ENCODE data around the gene EP400.

EP400 gene

GRCh38 chr12:131965073-131965472 lies 15.3 kb downstream of the EP400 start:
- H3K4me3 ChIP-seq (ENCODE audit: low read depth, low read length): no peak overlapping the region
- TF ChIP-seq CTCF (IDR thresholded peaks at IDR 0.05; ENCODE audit: low read depth, low read length): no peak

GRCh38 chr12:131971226-131971625 lies 21.5 kb downstream of the EP400 start:
- TF ChIP-seq CTCF (IDR thresholded peaks at IDR 0.05; ENCODE audit: low read depth, low read length): no peak
- no peak overlapping the region for H3K4me3 ChIP-seq (ENCODE audit: low read depth, low read length)

GRCh38 chr12:131975228-131975627 lies 25.5 kb downstream of the EP400 start:
- H3K4me3 ChIP-seq (ENCODE audit: low read depth, low read length): no peak overlapping the region
- TF ChIP-seq CTCF (IDR thresholded peaks at IDR 0.05; ENCODE audit: low read depth, low read length): no peak

GRCh38 chr12:131979606-131980005 lies 29.9 kb downstream of the EP400 start:
- TF ChIP-seq CTCF (IDR thresholded peaks at IDR 0.05; ENCODE audit: low read depth, low read length): no peak
- no peak overlapping the region for H3K4me3 ChIP-seq (ENCODE audit: low read depth, low read length)

GRCh38 chr12:131980263-131980662 lies 30.5 kb downstream of the EP400 start:
- TF ChIP-seq CTCF (IDR thresholded peaks at IDR 0.05; ENCODE audit: low read depth, low read length): peak; percentile 13; the same call in 1 of the 2 replicates
- H3K4me3 ChIP-seq (ENCODE audit: low read depth, low read length): no peak overlapping the region

- no peak overlapping the region for H3K4me3 ChIP-seq (ENCODE audit: low read depth, low read length)
- TF ChIP-seq CTCF (IDR thresholded peaks at IDR 0.05; ENCODE audit: low read depth, low read length): no peak
Observed at GRCh38 chr12:131981388-131981787, 31.6 kb downstream of the EP400 start.

GRCh38 chr12:131982041-131982440 lies 32.3 kb downstream of the EP400 start:
- H3K4me3 ChIP-seq (ENCODE audit: low read depth, low read length): no peak overlapping the region
- no peak for TF ChIP-seq CTCF (IDR thresholded peaks at IDR 0.05; ENCODE audit: low read depth, low read length)

Measured in WI38 (cell line).